NOMO-1 treated with dmso at 0.1 percent for 144 hours (cell line): ENCODE measurements around the gene BEND2.
"Not testable (repeated sequence)": the region's sequence is repeated elsewhere in the genome, so short reads cannot be mapped to it uniquely, and the experiment has no call there.

Experiments used
- DNase-seq: peaks from one replicate; lab custom pipeline; 2025; ENCODE audit not compliant: unreplicated experiment; lab: John Stamatoyannopoulos, UW

BEND2 gene

GRCh38 chrX:18220786-18221185, at the start of gene BEND2:
TSS of gene BEND2 (minus strand) at chrX:18220886. CDS start at chrX:18220750, 136 bp downstream.
- DNase-seq, result no peak

- DNase-seq, result no peak
Observed at GRCh38 chrX:18255059-18255458, 34.4 kb upstream of the BEND2 start.

- no peak for DNase-seq
Observed at GRCh38 chrX:18252644-18253359, 32.1 kb upstream of the BEND2 start.

- not testable (repeated sequence) for DNase-seq
Observed at GRCh38 chrX:18229646-18230045, 9.0 kb upstream of the BEND2 start.

GRCh38 chrX:18228069-18228468, 7.4 kb upstream of the BEND2 start:
- DNase-seq, result no peak

GRCh38 chrX:18227458-18227857, 6.8 kb upstream of the BEND2 start:
- no peak for DNase-seq

- no peak for DNase-seq
Observed at GRCh38 chrX:18210470-18210869, 10.2 kb downstream of the BEND2 start.

- no peak for DNase-seq
Observed at GRCh38 chrX:18206657-18207056, 14.0 kb downstream of the BEND2 start.

- no peak for DNase-seq
Observed at GRCh38 chrX:18203631-18204030, 17.1 kb downstream of the BEND2 start.

- DNase-seq, result no peak
Observed at GRCh38 chrX:18194688-18195087, 26.0 kb downstream of the BEND2 start.

- DNase-seq, result no peak
Observed at GRCh38 chrX:18179446-18179845, 41.2 kb downstream of the BEND2 start.

GRCh38 chrX:18174971-18175370, 45.7 kb downstream of the BEND2 start:
- DNase-seq, result no peak

- DNase-seq, result no peak
Observed at GRCh38 chrX:18174209-18174608, 46.5 kb downstream of the BEND2 start.

GRCh38 chrX:18173494-18174180, 47.0 kb downstream of the BEND2 start:
- DNase-seq, result no peak

GRCh38 chrX:18172970-18173369, 47.7 kb downstream of the BEND2 start:
- DNase-seq, result no peak

GRCh38 chrX:18170910-18171309, 49.8 kb downstream of the BEND2 start:
- DNase-seq, result no peak

GRCh38 chrX:18166068-18166467, 54.6 kb downstream of the BEND2 start:
- no peak for DNase-seq

GRCh38 chrX:18160369-18160768, 60.3 kb downstream of the BEND2 start:
- no peak for DNase-seq

GRCh38 chrX:18158963-18159362, 61.7 kb downstream of the BEND2 start:
- DNase-seq, result no peak

GRCh38 chrX:18151649-18152048, 69.0 kb downstream of the BEND2 start:
- DNase-seq, result no peak

GRCh38 chrX:18151157-18151556, 69.5 kb downstream of the BEND2 start:
- DNase-seq, result no peak

- no peak for DNase-seq
Observed at GRCh38 chrX:18149454-18149853, 71.2 kb downstream of the BEND2 start.

GRCh38 chrX:18146954-18147353, 73.7 kb downstream of the BEND2 start:
- no peak for DNase-seq
